Natural killer cell (primary cell): Measurements from ENCODE around the gene POLRMT. TPM values are rescaled to one million over a fixed set of nuclear protein-coding genes. Genes with fewer than 3 reads are reported as not detected.
A peak's percentile ranks its signal among the peaks of the same experiment; 100 is the strongest.

ENCODE experiments used
- ATAC-seq, 3 donors: fragments of 150-1000 bp in 2 of 3; fragments of 200-7000 bp in 1 of 3; cut with Tn5 transposase; 1 replicate in 1 of 3; 2 replicates in 2 of 3; pipeline ENCODE4 v1.10.0; 2021; ENCODE audit warnings: mild to moderate bottlenecking in 2 of 3, moderate library complexity in 2 of 3
- DNase-seq, 2 donors: peaks; one replicate each; pipeline versions ENCODE4 v3.0.0 to v3.0.0-alpha.2; 2013 to 2021; ENCODE audit warnings: mixed read lengths in 1 of 2
- H3K27ac ChIP-seq: one replicate; pipeline ENCODE4 v1.5.1; 2013; ENCODE audit warnings: mild to moderate bottlenecking, low read length
- H3K27me3 ChIP-seq: one replicate; pipeline ENCODE4 v1.6.1; 2013; ENCODE audit warnings: low read length; ENCODE audit not compliant: control insufficient read depth, insufficient read depth
- H3K36me3 ChIP-seq: one replicate; pipeline ENCODE4 v1.6.1; 2013; ENCODE audit warnings: low read length; ENCODE audit not compliant: control insufficient read depth, insufficient read depth
- H3K4me1 ChIP-seq: one replicate; pipeline ENCODE4 v1.6.1; 2013; ENCODE audit warnings: low read length; ENCODE audit not compliant: control insufficient read depth, insufficient read depth
- H3K4me3 ChIP-seq: one replicate; pipeline ENCODE4 v1.5.1; 2013; ENCODE audit warnings: low read length
- H3K9me3 ChIP-seq: one replicate; pipeline ENCODE4 v1.6.1; 2013; ENCODE audit warnings: low read length; ENCODE audit not compliant: control insufficient read depth, insufficient read depth
- H3K27ac Mint-ChIP-seq, 2 donors: one replicate each; pipeline ENCODE4 v1.8.0; 2022; ENCODE audit warnings: mild to moderate bottlenecking in 2 of 2, mixed read lengths in 2 of 2, moderate library complexity in 1 of 2
- H3K27me3 Mint-ChIP-seq, 2 donors: one replicate each; pipeline ENCODE4 v1.8.0; 2022; ENCODE audit warnings: low read depth in 2 of 2, mixed read lengths in 2 of 2
- H3K36me3 Mint-ChIP-seq: one replicate; pipeline ENCODE4 v1.8.0; 2022; ENCODE audit warnings: mixed read lengths
- H3K4me1 Mint-ChIP-seq, 2 donors: one replicate each; pipeline ENCODE4 v1.8.0; 2022; ENCODE audit warnings: mixed read lengths in 2 of 2
- H3K4me3 Mint-ChIP-seq: one replicate; pipeline ENCODE4 v1.8.0; 2022; ENCODE audit warnings: mild to moderate bottlenecking, moderate library complexity, mixed read lengths
- H3K9me3 Mint-ChIP-seq, 2 donors: one replicate each; pipeline ENCODE4 v1.8.0; 2022; ENCODE audit warnings: mixed read lengths in 2 of 2
- WGBS: methylation state at CpG from one replicate; pipeline ENCODE4 v1.1.7; 2013; ENCODE audit warnings: missing lambda C conversion rate; ENCODE audit not compliant: insufficient coverage; 5-methylcytosine and 5-hydroxymethylcytosine counted together
- intact Hi-C: fragments of 100-400 bp; cut with micrococcal nuclease; formaldehyde crosslinking; loops from one replicate; pipeline ENCODE4 v1.14.2; 2022
- total RNA-seq, 4 donors: library from RNA; stranded (reverse); fragments of 120-200 nt in 1 of 4; gene quantifications; one replicate each; pipeline versions ENCODE4 v1.2.3 to v1.2.4, GENCODE V29; 2013 to 2022
- TF ChIP-seq, protein P1 (sequence below): fragments of 200-600 bp; IDR thresholded peaks from one replicate; pipeline ENCODE4 v1.8.0; 2022; ENCODE audit warnings: antibody characterized with exemption

Gene POLRMT
- total RNA-seq, 3 donors from 2014 or later (not counting 1 experiment from before 2014, with no cell fraction given) = 57.2 to 58.5 (median 57.6) TPM

DNA sequence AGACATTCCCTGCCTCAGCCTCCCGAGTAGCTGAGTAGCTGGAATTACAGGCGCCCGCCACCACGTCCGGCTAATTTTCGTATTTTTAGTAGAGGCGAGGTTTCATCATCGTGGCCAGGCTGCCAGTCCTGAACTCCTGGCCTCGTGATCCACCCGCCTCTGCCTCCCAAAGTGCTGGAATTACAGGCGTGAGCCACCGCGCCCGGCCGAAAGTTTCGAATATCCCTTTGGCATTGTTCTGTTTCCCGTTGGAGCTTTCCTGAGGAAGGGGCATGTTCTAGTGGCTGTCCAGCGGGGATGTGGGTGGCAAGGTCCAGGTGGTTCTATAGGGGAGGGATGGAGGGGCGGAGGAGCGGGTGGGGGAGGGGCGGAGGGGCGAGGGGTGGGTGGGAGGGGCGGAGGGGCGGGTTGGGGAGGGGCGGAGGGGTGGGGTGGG is 63.1 kb downstream of the POLRMT start:
- Mint-ChIP-seq H3K4me3 (no peak overlapping the region), H3K4me1 (peaks cover 26 to 35% of the 10 kb centered on the region in 2 donors), H3K27me3 (no peaks in the 10 kb centered on the region), H3K27ac (peak overlapping the region; percentile 69 to 71), H3K36me3 (no peaks in the 10 kb centered on the region), H3K9me3 (no peaks in the 10 kb centered on the region)
- Histone ChIP-seq H3K27ac (no peak overlapping the region), H3K4me1 (peaks cover 36% of the 10 kb centered on the region), H3K4me3 (no peak overlapping the region), H3K27me3 (no peaks in the 10 kb centered on the region), H3K9me3 (no peaks in the 10 kb centered on the region), H3K36me3 (no peaks in the 10 kb centered on the region)
- 92% methylated on average over 15 of the region's 25 CpGs for WGBS
- TF ChIP-seq, protein P1, sequence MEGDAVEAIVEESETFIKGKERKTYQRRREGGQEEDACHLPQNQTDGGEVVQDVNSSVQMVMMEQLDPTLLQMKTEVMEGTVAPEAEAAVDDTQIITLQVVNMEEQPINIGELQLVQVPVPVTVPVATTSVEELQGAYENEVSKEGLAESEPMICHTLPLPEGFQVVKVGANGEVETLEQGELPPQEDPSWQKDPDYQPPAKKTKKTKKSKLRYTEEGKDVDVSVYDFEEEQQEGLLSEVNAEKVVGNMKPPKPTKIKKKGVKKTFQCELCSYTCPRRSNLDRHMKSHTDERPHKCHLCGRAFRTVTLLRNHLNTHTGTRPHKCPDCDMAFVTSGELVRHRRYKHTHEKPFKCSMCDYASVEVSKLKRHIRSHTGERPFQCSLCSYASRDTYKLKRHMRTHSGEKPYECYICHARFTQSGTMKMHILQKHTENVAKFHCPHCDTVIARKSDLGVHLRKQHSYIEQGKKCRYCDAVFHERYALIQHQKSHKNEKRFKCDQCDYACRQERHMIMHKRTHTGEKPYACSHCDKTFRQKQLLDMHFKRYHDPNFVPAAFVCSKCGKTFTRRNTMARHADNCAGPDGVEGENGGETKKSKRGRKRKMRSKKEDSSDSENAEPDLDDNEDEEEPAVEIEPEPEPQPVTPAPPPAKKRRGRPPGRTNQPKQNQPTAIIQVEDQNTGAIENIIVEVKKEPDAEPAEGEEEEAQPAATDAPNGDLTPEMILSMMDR = no peak
- intact Hi-C loops = loop anchor here (5.0 kb wide), 2 partner anchors 38 to 92 kb away; partner anchors contain the start of genes CDC34 and RNF126
- DNase-seq = peak in 1 of 2 donors; percentile 24
- ATAC-seq = no peak

GRCh38 chr19:567296-567900 is 65.9 kb downstream of the POLRMT start:
- Histone ChIP-seq H3K9me3 (no peaks in the 10 kb centered on the region), H3K27ac (no peak overlapping the region), H3K4me1 (peaks cover 11% of the 10 kb centered on the region), H3K4me3 (no peak overlapping the region), H3K27me3 (no peaks in the 10 kb centered on the region), H3K36me3 (no peaks in the 10 kb centered on the region)
- ATAC-seq (no peak), DNase-seq (no peak)
- peaks cover 16 to 20% of the 10 kb centered on the region in 2 donors for H3K4me1 Mint-ChIP-seq
- H3K27ac Mint-ChIP-seq = no peak overlapping the region
- H3K9me3 Mint-ChIP-seq = no peaks in the 10 kb centered on the region
- H3K36me3 Mint-ChIP-seq = no peaks in the 10 kb centered on the region
- WGBS = 95% methylated on average over 22 of the region's 22 CpGs
- no peak overlapping the region for H3K4me3 Mint-ChIP-seq
- no peaks in the 10 kb centered on the region for H3K27me3 Mint-ChIP-seq
- intact Hi-C loops = no loop called here
- TF ChIP-seq, protein P1 = no peak

Other genes starting within 250 kb of the POLRMT start
- not detected for gene C2CD4C, start 224.4 kb downstream of the POLRMT start, total RNA-seq
- under 1 TPM in 1 of 3 donors, not detected in 2; 0.75 TPM for gene SHC2, start 172.5 kb downstream of the POLRMT start, total RNA-seq
- gene MADCAM1, start 137.1 kb downstream of the POLRMT start, total RNA-seq = under 1 TPM in 2 of 3 donors, not detected in 1; 0.43 to 0.54 TPM
- gene TPGS1, start 126.0 kb downstream of the POLRMT start, total RNA-seq = 10 to 100 TPM; 18.7 to 20.6 (median 18.9) TPM
- 100 to 1,000 TPM in 2 of 3 donors, 10 to 100 TPM in 1; 68.5 to 114 (median 101) TPM for gene CDC34, start 101.8 kb downstream of the POLRMT start, total RNA-seq
- gene GZMM, start 89.5 kb downstream of the POLRMT start, total RNA-seq = 100 to 1,000 TPM; 186 to 286 (median 253) TPM
- gene BSG, start 60.9 kb downstream of the POLRMT start, total RNA-seq = 100 to 1,000 TPM; 229 to 248 (median 236) TPM
- 1 to 10 TPM in 2 of 3 donors, under 1 TPM in 1; 0.96 to 1.6 (median 1.1) TPM for gene HCN2, start 43.7 kb downstream of the POLRMT start, total RNA-seq
- gene FGF22, start 6.3 kb upstream of the POLRMT start, total RNA-seq = under 1 TPM; 0.31 to 0.58 (median 0.41) TPM
- 100 to 1,000 TPM; 119 to 149 (median 146) TPM for gene RNF126, start 29.7 kb upstream of the POLRMT start, total RNA-seq
- 1 to 10 TPM; 1.5 to 1.9 (median 1.5) TPM for gene FSTL3, start 42.9 kb upstream of the POLRMT start, total RNA-seq
- gene PRSS57, start 61.9 kb upstream of the POLRMT start, total RNA-seq = 10 to 100 TPM in 1 of 3 donors, 1 to 10 TPM in 2; 1.5 to 11.7 (median 4.5) TPM
- 1 to 10 TPM in 1 of 3 donors, under 1 TPM in 1, not detected in 1; 0.59 to 1.0 TPM for gene PALM, start 75.4 kb upstream of the POLRMT start, total RNA-seq
- not detected for gene MISP, start 117.6 kb upstream of the POLRMT start, total RNA-seq
- 100 to 1,000 TPM; 302 to 350 (median 345) TPM for gene PTBP1, start 163.9 kb upstream of the POLRMT start, total RNA-seq
- not detected for gene PLPPR3, start 188.4 kb upstream of the POLRMT start, total RNA-seq
- gene AZU1, start 194.3 kb upstream of the POLRMT start, total RNA-seq = 1 to 10 TPM in 2 of 3 donors, under 1 TPM in 1; 0.87 to 2.5 (median 1.8) TPM
- gene PRTN3, start 207.5 kb upstream of the POLRMT start, total RNA-seq = under 1 TPM in 2 of 3 donors, not detected in 1; 0.36 to 0.73 TPM
- 1 to 10 TPM in 2 of 3 donors, not detected in 1; 1.7 to 1.8 TPM for gene ELANE, start 218.8 kb upstream of the POLRMT start, total RNA-seq
- gene CFD, start 226.1 kb upstream of the POLRMT start, total RNA-seq = 10 to 100 TPM in 2 of 3 donors, 1 to 10 TPM in 1; 2.9 to 47.5 (median 10.4) TPM